ENCODE data around the gene SDS. TPM values are rescaled to one million over a fixed set of nuclear protein-coding genes. Genes with fewer than 3 reads are reported as not detected.

The SDS gene, protein sequence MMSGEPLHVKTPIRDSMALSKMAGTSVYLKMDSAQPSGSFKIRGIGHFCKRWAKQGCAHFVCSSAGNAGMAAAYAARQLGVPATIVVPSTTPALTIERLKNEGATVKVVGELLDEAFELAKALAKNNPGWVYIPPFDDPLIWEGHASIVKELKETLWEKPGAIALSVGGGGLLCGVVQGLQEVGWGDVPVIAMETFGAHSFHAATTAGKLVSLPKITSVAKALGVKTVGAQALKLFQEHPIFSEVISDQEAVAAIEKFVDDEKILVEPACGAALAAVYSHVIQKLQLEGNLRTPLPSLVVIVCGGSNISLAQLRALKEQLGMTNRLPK
- total RNA-seq (ENCODE audit: low replicate concordance): not detected in 2 replicates
- long read RNA-seq: 0 reads

- TF ChIP-seq, protein P1, sequence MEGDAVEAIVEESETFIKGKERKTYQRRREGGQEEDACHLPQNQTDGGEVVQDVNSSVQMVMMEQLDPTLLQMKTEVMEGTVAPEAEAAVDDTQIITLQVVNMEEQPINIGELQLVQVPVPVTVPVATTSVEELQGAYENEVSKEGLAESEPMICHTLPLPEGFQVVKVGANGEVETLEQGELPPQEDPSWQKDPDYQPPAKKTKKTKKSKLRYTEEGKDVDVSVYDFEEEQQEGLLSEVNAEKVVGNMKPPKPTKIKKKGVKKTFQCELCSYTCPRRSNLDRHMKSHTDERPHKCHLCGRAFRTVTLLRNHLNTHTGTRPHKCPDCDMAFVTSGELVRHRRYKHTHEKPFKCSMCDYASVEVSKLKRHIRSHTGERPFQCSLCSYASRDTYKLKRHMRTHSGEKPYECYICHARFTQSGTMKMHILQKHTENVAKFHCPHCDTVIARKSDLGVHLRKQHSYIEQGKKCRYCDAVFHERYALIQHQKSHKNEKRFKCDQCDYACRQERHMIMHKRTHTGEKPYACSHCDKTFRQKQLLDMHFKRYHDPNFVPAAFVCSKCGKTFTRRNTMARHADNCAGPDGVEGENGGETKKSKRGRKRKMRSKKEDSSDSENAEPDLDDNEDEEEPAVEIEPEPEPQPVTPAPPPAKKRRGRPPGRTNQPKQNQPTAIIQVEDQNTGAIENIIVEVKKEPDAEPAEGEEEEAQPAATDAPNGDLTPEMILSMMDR (conservative IDR thresholded peaks at IDR 0.05): no peak
- DNase-seq (ENCODE audit: extremely low spot score, unreplicated experiment): no peak
- Mint-ChIP-seq H3K4me1 (ENCODE audit: unreplicated experiment) (no peaks in the 10 kb centered on the region), H3K36me3 (no peaks in the 10 kb centered on the region), H3K4me3 (no peak within 1 kb of the TSS), H3K27me3 (peaks cover 3% of the 10 kb centered on the region), H3K9me3 (no peaks in the 10 kb centered on the region), H3K27ac (no peak within 1 kb of the TSS)
Observed at GRCh38 chr12:113403435-113404415, at the start of gene SDS. Gene SDS, minus strand, starts transcription at chr12:113403887. Its CDS starts 4,179 bp downstream, at chr12:113399708.

DNA sequence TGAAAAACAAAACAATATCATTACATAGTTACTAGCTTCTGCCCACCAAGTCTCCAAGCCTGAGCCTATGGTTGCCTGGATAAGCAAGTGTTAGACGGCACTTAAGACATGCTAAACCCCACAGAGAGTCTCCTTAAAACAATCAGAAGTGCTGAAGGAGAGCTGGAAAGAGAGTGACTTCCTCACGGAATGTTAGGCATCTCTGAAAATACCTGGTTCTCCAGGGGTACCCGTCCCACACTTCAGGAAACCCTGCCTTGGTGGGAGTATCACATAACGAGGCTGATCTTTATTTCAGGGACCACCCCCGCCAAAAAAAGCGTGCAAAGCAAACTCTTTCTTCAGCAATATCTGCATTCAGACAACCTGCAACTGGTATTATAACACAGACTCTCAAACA lies 49.6 kb upstream of the SDS start:
- no peak overlapping the region for H3K4me3 Mint-ChIP-seq
- no peak for DNase-seq (ENCODE audit: extremely low spot score, unreplicated experiment)

DNA sequence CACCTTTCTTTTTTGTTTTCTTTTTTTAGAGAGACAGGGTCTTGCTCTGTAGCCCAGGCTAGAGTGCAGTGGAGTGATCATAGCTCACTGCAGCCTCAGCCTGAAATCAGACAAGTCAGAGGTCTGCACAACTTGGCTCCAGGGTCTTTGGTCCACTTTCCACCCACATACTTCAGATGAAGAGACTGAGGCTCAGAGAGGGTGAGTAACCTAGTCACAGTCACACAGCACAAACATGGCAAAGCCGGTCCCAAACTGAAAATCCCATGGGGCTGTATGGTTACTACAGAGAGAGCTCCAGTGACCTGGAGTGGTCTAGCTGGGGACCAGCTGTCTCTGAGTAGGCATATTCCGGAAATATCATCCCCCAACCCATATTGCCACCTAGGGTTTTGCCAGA lies 48.8 kb upstream of the SDS start:
- Mint-ChIP-seq H3K36me3 (no peaks in the 10 kb centered on the region), H3K4me1 (ENCODE audit: unreplicated experiment) (no peaks in the 10 kb centered on the region), H3K27me3 (peaks cover 55% of the 10 kb centered on the region), H3K9me3 (no peaks in the 10 kb centered on the region), H3K4me3 (no peak overlapping the region), H3K27ac (no peak overlapping the region)
- TF ChIP-seq, protein P1 (conservative IDR thresholded peaks at IDR 0.05): no peak
- no peak for DNase-seq (ENCODE audit: extremely low spot score, unreplicated experiment)

More for the DNA sequence above, 49.6 kb upstream of the SDS start:
- Mint-ChIP-seq H3K36me3 (no peaks in the 10 kb centered on the region), H3K9me3 (no peaks in the 10 kb centered on the region), H3K4me1 (ENCODE audit: unreplicated experiment) (no peaks in the 10 kb centered on the region), H3K27ac (no peak overlapping the region), H3K27me3 (peaks cover 58% of the 10 kb centered on the region)
- TF ChIP-seq, protein P1 (conservative IDR thresholded peaks at IDR 0.05): no peak

- TF ChIP-seq, protein P1 (conservative IDR thresholded peaks at IDR 0.05): no peak
- H3K4me1 Mint-ChIP-seq (ENCODE audit: unreplicated experiment): no peaks in the 10 kb centered on the region
- H3K36me3 Mint-ChIP-seq: no peaks in the 10 kb centered on the region
- no peak for DNase-seq (ENCODE audit: extremely low spot score, unreplicated experiment)
- H3K27ac Mint-ChIP-seq: no peak overlapping the region
- peaks cover 60% of the 10 kb centered on the region for H3K27me3 Mint-ChIP-seq
- H3K9me3 Mint-ChIP-seq: no peaks in the 10 kb centered on the region
- no peak overlapping the region for H3K4me3 Mint-ChIP-seq
Observed at GRCh38 chr12:113449839-113450238, 46.2 kb upstream of the SDS start.

- TF ChIP-seq, protein P1 (conservative IDR thresholded peaks at IDR 0.05): no peak
Observed at GRCh38 chr12:113449299-113449698, 45.6 kb upstream of the SDS start.

More at GRCh38 chr12:113449299-113449698, 45.6 kb upstream of the SDS start:
- no peak for DNase-seq (ENCODE audit: extremely low spot score, unreplicated experiment)
- Mint-ChIP-seq H3K4me1 (ENCODE audit: unreplicated experiment) (no peaks in the 10 kb centered on the region), H3K4me3 (no peak overlapping the region), H3K9me3 (no peaks in the 10 kb centered on the region), H3K27ac (no peak overlapping the region), H3K36me3 (no peaks in the 10 kb centered on the region), H3K27me3 (peaks cover 61% of the 10 kb centered on the region)
